NB4 (cell line): ENCODE results near the gene FMN1.

Source experiments
- DNase-seq: peaks from one replicate; pipeline ENCODE4 v3.0.0; 2010; ENCODE audit warnings: low read depth
- H3K4me3 ChIP-seq: one replicate; pipeline ENCODE4 v1.5.1; 2011; ENCODE audit warnings: mild to moderate bottlenecking, low read depth, low read length, moderate library complexity
- CTCF ChIP-seq: IDR thresholded peaks from one replicate; pipeline ENCODE4 v1.5.1; 2012; ENCODE audit warnings: low read depth, low read length
- MAX ChIP-seq: IDR thresholded peaks from 2 replicates; pipeline ENCODE4 v1.6.1; 2011; ENCODE audit warnings: low read depth, low read length
- MYC ChIP-seq: IDR thresholded peaks from 2 replicates; pipeline ENCODE4 v1.6.1; 2011; ENCODE audit warnings: low read depth, low read length
- POLR2A ChIP-seq: IDR thresholded peaks from 2 replicates; pipeline ENCODE4 v1.6.1; 2011; ENCODE audit warnings: mild to moderate bottlenecking; ENCODE audit not compliant: insufficient read length; ENCODE audit errors: extremely low read depth

FMN1 gene

GRCh38 chr15:32901995-32902394, 292.5 kb downstream of the FMN1 start:
- no peak overlapping the region for H3K4me3 ChIP-seq
- TF ChIP-seq MAX (no peak), POLR2A (no peak), MYC (no peak), CTCF (no peak)
- DNase-seq: no peak

- no peak for DNase-seq
- no peak overlapping the region for H3K4me3 ChIP-seq
- TF ChIP-seq POLR2A (no peak), CTCF (no peak), MAX (no peak), MYC (no peak)
Measured at GRCh38 chr15:32901192-32901591, 293.3 kb downstream of the FMN1 start.

- no peak for DNase-seq
- H3K4me3 ChIP-seq: no peak overlapping the region
- TF ChIP-seq MAX (no peak), MYC (no peak), POLR2A (no peak), CTCF (no peak)
Measured at GRCh38 chr15:32899126-32899596, 295.4 kb downstream of the FMN1 start.

GRCh38 chr15:32898414-32898813, 296.1 kb downstream of the FMN1 start:
- no peak overlapping the region for H3K4me3 ChIP-seq
- TF ChIP-seq POLR2A: no peak
- no peak for TF ChIP-seq MYC
- no peak for TF ChIP-seq MAX
- TF ChIP-seq CTCF: no peak
- DNase-seq: no peak

- TF ChIP-seq CTCF (no peak), MYC (no peak), POLR2A (no peak), MAX (no peak)
- DNase-seq: no peak
- H3K4me3 ChIP-seq: no peak overlapping the region
Measured at GRCh38 chr15:32893421-32893820, 301.1 kb downstream of the FMN1 start.

- no peak overlapping the region for H3K4me3 ChIP-seq
- TF ChIP-seq MAX (no peak), MYC (no peak), POLR2A (no peak), CTCF (no peak)
- DNase-seq: no peak
Measured at GRCh38 chr15:32889214-32889613, 305.3 kb downstream of the FMN1 start.
